GM18498 (cell line): ENCODE results near the gene TYSND1.
"Not testable (repeated sequence)": the region's sequence is repeated elsewhere in the genome, so short reads cannot be mapped to it uniquely, and the experiment has no call there.

Experiments used
- ATAC-seq: cut with Tn5 transposase; IDR thresholded peaks from one replicate; pipeline ENCODE4 v1.9.1; 2021; ENCODE audit warnings: mild to moderate bottlenecking, moderate library complexity; ENCODE audit not compliant: unreplicated experiment

Gene TYSND1

DNA sequence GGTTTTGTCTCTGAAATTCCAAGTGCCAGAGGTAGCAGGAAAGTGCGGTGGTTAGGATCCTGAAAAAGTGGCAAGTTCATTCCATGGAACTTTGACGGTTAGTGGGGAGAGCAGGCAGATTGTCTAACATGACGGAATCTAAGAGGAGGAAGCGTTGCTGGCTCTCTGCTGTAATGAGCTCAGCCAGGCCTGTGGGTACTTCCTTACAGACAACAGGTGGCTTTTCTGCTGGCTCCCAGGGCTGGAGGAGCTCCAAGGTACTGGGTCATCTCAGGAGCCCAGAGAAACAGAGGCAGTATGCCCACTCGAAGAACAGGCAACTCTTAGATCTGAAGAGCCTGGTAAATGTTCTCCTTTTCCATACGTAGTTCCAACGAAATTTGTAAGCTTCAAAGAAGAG is 10.8 kb downstream of the TYSND1 start:
- no peak for ATAC-seq

DNA sequence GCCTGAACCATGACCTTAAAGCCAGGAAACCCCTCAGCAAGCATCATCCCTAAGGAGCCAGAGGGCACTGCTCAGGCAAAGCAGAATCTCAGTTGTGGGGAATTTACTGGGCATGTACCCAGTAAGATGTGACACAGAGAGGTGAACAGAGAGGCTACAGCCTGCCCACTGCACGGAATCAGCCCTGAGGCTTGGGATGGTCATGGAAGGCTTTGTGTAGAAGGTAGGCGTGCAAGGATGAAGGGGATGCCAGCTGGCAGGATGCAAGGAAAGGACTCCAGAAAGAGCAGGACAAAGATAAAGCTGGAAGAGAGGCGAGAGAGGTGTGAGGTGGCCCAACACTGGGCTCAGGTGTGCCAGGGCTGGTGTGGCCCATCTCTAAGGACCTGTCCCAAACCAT is 11.5 kb downstream of the TYSND1 start:
- no peak for ATAC-seq

DNA sequence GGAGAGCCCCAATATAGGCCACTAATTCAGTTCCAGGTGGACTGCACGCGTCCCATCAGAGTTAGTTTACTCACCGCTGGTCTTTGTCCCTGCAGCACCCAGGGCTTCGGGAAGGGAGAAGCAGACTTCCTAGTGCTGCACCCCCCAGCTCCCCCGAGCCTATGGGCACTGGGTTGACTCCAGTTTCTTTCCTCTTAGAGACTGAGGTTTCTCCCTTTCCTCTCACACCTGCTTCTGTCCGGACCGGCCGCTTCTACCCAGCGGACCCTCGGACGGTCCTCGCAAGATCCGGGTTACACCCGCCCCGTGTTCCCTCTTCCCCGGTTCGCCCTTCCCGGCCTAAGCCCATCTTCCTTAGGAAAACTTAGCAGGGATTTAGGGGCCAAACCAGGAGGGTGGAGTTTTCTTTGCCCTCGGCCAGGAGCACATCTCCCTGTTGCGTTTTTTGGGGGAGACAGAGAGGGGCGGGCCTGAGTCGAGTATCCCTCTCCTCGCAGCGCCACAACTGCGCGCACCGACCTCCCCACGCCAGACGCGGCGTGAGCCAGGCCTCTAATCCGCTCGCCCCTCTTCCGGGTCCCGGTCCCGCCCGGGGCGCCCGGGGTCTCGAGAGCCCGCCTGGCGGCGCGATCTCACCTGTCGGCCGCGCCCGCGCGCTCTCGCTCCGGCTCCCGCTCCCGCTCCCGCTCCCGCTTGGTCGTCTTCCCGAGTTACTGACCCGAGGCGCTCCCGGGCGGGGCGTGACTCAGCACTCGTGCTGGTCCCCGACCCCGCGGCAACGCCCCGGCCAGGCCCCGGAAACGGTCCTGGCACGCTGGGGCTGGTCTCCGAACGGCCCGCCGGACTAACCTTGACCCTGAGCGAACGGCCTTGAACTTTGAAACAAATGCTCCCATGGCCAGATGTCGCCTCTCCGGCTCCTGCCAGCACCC is 14.1 kb downstream of the TYSND1 start, which contains the start of gene AIFM2:
Gene AIFM2 (minus strand): TSS at position 728 of the 932 bp plus-strand sequence. CDS start 8,741 bp downstream, outside the sequence.
- peak; percentile 84 for ATAC-seq

DNA sequence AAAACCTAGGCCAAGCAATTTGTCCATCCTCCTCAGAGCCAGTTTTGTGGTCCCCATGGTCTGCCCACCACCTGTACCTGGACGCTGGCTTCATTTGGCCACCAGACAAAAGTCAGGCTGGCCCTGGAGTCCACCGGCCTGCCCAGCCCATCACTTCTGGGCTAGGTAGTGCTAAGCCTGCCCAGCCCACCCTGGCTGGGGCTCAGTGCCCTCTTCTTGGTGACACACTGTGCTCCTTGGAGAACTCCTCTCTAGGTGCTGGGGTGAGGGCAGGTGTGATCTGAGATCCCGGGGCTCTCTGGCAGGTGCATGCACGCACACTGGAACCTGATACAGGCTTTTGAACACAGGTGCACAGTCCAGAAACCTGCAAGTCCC is 15.0 kb downstream of the TYSND1 start:
- no peak for ATAC-seq

DNA sequence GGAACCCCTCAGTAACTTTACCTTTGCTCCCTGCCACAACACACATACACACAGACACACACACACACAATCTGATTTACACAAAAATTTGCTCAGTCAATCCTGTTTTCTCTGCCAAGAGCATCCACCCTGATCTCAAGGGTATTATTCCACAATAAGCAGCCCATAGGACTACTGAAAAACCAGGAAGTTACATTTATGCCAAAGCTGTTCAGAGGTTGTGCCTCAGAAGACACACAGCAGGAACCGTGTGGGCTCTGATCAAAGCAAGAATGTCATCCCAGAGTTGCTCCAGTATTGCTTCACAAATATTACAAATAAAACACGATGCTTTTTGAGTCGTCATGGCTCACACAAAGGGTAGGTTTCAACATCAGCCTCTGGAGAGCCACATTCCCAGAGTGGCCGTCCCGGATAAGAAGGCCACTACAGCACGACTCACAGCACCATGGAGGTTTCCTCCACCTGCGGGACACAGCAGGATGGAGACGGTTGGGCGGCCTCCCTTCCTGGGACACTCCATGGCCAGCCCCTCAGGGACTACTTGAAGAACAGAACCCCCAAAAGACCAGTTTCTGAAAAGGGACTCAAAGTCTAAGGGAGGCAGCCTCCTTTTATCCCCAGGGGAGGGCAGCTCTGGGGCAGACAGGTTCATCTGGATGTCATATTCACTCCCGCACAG is 15.5 kb downstream of the TYSND1 start:
- no peak for ATAC-seq

DNA sequence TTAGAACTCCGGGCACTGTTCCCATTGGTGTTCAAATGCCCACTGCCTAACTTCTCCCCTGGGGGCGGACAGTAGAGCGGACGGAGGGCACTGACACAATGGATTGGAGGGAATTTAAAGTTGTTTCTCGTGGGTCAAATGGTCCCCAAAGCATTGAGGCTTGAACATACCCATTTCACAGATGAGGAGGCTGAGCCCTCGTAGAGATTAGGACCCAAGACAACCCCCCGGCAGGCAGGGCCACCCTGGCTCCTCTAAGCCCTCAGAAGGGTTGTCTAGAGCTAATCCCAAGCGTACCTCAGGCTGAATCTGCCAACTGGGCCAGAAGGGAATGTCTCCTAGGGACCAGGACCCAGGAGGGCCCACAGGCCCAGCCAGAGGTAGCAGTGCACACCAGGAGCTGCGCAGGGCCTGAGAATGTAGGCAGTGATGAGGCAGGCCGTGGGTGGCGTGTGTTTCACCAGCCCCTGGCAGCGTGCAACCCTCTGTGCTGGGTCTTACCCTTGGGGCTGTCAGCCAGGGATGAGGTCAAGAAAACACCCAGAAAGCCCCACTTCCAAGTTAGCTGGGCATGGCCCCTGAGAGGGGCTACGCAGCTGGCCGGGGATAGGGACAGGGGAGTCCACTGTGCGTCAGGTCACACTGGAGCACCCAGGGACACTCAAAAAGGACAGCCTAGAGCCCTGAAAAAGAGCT is 19.7 kb downstream of the TYSND1 start:
- ATAC-seq: no peak

DNA sequence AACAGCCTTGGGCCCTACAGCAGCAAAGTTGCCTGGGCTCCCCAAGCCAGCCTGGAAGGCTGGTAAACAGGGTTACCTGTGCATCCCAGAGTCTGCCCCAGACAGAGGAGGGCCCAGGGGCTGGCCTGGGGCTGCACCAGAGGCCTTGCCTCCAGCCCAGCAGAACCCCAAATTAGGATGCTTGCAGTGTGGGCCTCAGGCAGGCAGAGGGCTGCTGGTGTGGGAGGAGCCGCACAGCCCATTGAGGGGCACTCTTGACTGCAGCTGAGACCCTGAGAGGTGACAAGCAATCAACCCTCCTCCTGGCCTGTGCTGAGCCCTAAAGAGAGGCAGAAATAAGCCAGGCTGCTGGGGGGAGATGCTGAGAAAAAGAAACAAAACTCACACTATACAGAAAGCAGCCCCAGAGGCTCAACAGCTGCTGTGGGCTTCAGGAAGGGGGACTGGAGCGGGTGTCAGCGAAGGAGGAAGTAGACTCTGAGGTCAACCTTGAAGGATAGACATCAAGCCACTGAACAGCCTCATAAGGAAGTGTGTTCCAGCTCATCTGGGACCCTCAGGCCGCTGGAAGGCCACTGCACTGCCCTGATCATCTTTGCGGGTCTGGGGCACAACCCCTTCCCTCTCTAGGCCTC is 20.5 kb downstream of the TYSND1 start:
- no peak for ATAC-seq

DNA sequence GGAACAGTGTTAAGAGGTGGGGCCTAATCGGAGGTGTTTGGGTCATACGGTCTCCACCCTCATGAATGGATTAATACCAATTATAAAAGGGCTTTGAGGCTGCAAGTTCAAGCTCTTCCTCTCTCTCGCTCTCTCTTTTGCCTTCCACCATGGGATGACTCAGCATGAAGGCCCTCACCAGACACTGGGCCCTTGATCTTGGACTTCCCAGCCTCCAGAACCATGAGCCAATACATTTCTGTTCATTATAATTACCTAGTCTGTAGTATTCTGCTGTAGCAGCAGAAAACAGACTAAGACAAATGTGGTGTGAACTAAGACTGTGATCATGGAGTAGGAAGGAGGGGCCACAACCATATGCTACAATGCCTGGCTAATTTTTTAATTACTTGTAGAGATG is 21.6 kb downstream of the TYSND1 start:
- no peak for ATAC-seq

DNA sequence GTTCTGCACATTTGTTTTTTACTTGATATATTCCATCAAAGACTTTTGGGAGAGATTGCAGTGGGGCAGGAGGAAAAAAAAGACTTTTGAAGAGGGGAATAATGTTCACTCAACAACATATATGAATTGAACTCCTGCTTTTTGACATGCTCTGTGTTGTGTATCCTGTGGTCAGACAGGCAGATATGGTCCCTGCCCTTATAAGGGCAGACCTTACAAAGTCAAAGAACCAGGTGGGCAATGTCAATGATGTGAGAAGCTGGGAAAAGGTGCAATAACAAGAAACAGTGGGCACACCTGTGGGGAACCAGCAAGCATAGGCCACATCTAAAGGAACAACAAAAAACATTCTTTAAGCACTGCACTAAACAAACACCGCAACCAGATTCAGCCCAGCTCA is 22.1 kb downstream of the TYSND1 start:
- no peak for ATAC-seq

DNA sequence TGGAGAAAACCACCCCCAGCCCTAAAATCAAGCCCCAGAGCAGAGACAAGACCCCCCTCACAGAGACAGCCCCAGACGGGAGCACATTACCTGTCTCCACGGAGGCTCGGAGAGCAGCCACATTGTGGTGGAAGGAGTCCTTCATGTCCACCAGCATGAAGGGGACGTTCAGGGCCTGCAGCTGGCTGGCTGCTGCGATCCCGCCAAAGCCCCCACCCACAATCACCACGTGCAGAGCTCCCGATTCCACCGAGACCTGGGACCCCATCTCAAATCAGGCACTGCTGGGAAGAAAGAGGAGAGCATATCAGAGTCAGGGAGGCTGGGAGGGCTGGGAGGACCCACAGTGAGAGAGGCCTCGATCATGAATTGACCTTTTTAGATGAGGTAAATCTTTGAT is 22.7 kb downstream of the TYSND1 start:
- no peak for ATAC-seq

DNA sequence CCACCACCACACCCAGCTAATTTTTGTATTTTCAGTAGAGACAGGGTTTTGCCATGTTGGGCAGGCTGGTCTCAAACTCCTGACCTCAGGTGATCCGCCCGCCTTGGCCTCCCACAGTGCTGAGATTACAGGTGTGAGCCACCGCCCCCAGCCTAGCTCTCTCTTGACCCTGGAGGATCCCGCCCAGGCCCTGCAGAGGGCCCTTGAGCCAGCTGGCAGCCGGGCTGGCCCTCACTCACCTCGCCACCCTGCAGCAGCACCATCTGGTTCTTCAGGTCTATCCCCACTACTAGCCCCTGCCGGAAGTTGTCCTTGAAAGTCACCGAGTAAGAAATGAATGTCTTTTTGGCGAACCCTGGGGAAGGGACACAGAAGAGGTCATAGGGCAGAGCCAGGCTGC is 23.3 kb downstream of the TYSND1 start:
- ATAC-seq: not testable (repeated sequence)

DNA sequence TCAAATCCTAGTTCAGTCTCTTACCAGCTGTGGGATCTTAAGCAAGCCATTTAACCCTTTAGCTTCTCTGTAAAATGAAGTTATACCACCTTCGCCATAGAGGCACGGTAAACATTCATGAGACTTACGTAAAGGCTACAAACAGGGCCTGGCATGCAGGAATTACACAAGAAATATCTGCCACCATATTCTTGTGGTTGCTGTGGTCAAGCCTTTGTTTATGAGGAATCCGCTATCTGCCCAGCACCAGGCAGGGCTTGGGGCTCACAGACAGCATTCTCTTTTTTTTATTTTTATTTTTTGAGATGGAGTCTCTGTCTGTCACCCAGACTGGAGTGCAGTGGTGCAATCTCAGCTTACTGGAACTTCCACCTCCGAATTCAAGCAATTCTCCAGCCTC is 23.8 kb downstream of the TYSND1 start:
- no peak for ATAC-seq

DNA sequence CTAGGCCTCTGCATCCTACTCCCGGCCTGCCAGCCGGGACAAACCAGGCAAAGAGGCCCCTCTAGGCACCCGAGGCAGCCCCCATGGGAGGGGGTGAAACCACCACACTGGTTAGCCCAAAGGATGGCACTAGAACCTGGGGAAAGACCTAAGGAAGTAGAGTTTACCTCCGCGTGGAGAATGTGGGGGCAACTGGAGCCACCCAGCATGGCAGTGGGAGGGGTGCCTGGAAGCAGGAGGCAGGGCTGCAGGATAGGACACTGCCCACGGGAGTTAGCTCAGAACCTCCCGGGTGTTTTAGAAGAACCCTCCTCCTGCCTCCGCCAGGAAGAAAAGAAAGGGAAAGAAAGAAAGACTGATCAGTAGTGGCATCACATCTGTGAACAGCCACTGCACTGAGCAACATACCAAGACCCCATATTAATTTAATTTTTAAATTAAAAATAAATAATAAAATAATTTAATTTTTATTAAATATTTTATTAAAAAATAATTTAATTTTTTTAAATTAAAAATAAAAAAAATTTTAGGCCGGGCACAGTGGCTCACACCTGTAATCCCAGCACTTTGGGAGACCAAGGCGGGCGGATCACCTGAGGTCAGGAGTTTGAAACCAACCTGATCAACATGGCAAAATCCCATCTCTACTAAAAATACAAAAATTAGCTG is 25.1 kb downstream of the TYSND1 start:
- no peak for ATAC-seq

DNA sequence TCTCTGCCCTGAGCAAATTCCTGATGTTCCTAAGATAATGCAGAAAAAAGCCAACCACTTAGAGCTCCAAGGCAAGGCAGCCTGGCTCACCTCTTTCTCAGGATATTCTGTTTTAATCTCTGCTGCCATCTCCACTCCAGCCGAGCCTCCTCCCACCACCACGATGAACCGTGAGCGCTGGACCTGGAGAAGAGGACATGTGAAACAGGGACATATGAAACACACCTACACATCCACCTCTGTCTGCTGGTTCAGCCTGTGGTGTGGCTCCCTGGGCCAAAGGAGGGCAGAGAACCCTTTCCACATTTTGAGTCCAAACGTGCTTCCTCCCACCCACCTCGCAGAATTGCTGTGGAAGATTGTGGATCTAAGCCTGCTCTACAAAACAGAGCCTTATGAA is 26.1 kb downstream of the TYSND1 start:
- ATAC-seq: no peak

DNA sequence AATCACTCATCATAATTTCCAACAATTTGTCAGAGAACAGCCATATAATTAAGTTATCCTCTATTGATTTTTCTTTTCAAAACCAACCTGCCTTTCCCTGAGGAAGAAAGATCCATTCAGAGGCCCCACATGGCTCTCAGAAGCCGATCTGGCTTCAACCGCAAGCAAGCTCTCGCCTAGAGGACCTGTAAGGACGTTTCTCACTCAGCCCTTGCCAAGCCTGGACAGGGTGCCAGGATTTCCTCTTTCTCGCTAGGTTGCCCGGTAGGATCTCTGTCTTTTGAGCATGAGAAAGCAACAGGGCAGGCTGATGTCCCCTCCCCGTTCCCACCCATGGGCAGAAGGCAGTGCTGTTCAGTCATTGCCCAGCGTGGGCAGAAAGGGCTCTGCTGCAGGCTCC is 26.9 kb downstream of the TYSND1 start:
- no peak for ATAC-seq

DNA sequence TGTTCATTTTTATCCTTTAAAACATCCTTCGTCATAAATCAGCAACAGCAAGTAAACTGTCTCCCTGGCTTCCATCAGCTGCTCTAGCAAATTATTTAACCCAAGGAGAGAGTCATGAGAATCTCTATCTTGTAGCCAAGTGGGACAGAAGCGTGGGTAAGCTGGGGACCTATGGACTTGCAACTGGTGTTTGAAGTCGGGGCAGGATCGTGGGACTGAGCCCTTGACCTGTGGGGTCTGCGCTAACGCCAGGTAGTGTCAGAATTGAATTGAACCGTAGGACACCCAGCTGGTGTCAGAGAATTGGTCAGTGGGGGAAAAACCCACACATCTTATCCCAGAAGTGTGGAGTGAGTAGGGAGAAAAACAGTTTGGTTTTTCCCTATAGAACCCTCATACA is 27.3 kb downstream of the TYSND1 start:
- ATAC-seq: no peak

DNA sequence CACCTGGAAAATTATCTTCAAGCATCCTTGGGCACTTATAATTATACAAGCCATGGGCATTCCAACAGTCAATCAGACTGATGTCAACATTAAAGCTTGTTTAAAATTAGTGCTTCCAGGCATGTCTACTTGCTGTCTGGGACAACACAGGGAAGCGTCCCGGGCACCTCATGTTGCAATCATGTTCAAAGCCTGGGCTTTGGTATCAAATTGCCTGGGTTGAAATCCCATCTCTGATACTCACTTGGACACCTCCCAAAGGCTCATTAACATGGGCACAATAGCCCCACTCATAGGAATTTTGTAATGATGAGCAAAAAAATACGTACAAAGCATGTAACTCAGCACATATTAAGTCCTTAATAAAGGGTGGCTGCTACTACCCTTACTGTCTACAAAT is 28.3 kb downstream of the TYSND1 start:
- ATAC-seq: no peak

DNA sequence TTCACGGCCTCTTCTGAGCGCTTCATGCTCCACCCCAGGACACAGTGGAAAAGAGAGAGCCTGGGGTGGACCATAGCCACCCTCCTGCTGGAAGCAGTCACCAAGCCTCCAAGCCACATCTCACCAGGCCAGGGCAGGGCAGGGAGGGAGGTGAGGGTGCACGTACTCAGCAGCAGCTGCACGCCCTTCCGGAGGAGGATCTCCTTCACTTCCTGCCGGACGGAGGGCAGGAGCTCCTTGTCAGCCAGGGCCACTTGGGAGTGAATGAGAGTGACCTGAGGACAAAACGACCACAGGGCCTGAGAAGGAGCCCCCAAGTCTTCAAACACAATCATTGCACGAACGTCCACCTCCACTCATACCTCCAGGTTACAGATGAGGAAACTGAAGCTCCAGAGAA is 28.9 kb downstream of the TYSND1 start:
- no peak for ATAC-seq

DNA sequence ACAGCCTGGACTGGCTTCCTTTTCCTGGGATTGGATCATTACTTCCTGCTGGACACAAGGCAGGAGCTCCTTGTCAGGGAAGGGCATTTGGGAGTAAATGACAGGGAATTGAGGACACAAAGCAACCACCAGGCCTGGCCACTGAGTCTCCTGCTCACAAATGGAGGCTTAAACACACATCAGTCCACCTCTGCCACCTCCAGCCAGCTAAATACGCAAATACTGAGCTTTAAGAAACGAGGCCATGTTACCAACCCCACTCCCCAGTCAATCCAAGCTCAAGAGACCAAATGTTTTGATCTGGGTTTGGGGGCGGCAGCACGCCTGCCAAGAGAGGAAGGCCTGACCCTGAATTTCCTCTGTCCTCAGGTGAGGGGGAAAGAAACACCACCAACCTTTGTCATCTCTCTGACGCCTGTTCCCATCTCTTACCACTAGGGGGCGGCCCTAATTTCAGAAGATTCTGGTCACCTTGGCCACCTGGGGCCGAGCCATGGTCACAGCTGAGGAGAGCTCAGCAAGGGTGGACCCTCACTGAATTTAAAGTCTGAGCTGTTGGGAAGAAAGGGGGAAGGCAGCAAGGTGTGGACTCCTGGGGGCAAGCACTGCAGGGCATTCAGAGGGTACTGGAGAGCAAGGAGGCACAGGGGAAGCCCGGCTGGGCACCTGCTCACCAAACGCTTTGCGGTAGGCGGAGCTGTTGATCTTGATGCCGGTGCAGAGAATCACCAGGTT is 30.4 kb downstream of the TYSND1 start:
- no peak for ATAC-seq

DNA sequence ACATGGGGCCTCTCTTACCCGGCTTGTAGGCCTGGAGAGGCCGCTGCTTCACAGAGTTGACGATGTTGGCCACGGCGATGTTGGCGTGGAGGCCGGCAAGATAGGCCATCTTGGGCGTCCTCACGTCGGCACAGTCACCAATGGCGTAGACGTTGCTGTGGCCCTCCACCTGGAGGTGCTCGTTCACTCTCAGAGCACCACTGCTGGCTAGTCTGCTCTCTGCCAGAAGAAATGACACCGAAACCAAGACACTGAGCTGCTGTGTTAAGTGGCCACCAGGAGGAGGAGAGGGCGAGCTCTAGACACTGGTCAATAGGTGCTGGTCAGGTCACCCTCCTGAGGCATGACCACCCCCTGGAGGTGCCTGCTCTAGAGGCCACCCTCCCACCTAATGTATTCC is 31.6 kb downstream of the TYSND1 start:
- ATAC-seq: no peak
